Neural cell (in vitro differentiated cells): Measurements from ENCODE around the gene BNIPL. TPM values are rescaled to one million over a fixed set of nuclear protein-coding genes. Genes with fewer than 3 reads are reported as not detected.

Experiments
- H2AFZ ChIP-seq: fragments of 200-600, 300-800 bp; sonication (generic), shearing (Covaris generic); 2 replicates; pipeline ENCODE4 v1.6.0; 2014; ENCODE audit warnings: low read depth, mild to moderate bottlenecking, antibody characterized with exemption, low read length, moderate library complexity
- H3F3A ChIP-seq: fragments of 200-600 bp; shearing (Covaris generic); 2 replicates; pipeline ENCODE4 v1.6.1; 2016; ENCODE audit warnings: mild to moderate bottlenecking, moderate library complexity, mixed read lengths, antibody characterized with exemption, low read length; ENCODE audit not compliant: insufficient read depth, poor library complexity, severe bottlenecking
- H3K27ac ChIP-seq: fragments of 200-600, 300-800 bp; sonication (generic), shearing (Covaris generic); 2 replicates; pipeline ENCODE4 v1.5.1; 2014; ENCODE audit warnings: mild to moderate bottlenecking, low read length, moderate library complexity
- H3K27me3 ChIP-seq: fragments of 300-800, 200-600 bp; sonication (generic), shearing (Covaris generic); 2 replicates; pipeline ENCODE4 v1.6.0; 2014; ENCODE audit warnings: mild to moderate bottlenecking, low read depth, low read length, moderate library complexity; ENCODE audit not compliant: insufficient read depth
- H3K36me3 ChIP-seq: fragments of 300-800, 200-600 bp; sonication (generic), shearing (Covaris generic); 2 replicates; pipeline ENCODE4 v1.5.1; 2014; ENCODE audit warnings: mild to moderate bottlenecking, antibody characterized with exemption, low read length, moderate library complexity; ENCODE audit not compliant: insufficient read depth
- H3K4me2 ChIP-seq: fragments of 300-800, 200-600 bp; sonication (generic), shearing (Covaris generic); 2 replicates; pipeline ENCODE4 v1.6.0; 2014; ENCODE audit warnings: mild to moderate bottlenecking, low read length
- H3K4me3 ChIP-seq: fragments of 300-800, 200-600 bp; sonication (generic), shearing (Covaris generic); 2 replicates; pipeline ENCODE4 v1.5.1; 2014; ENCODE audit warnings: mild to moderate bottlenecking, low read length, moderate library complexity
- H3K79me2 ChIP-seq: fragments of 200-600 bp; shearing (Covaris generic); replicated peaks from 2 replicates; pipeline ENCODE4 v1.6.0; 2014; ENCODE audit warnings: mild to moderate bottlenecking, low read length, moderate library complexity; ENCODE audit not compliant: insufficient read depth
- H3K9ac ChIP-seq: fragments of 300-800, 200-600 bp; sonication (generic), shearing (Covaris generic); 2 replicates; pipeline ENCODE4 v1.6.1; 2016; ENCODE audit warnings: mild to moderate bottlenecking, low read length, mixed read lengths
- H3K9me2 ChIP-seq: fragments of 200-600 bp; shearing (Covaris generic); 2 replicates; pipeline ENCODE4 v1.6.1; 2016; ENCODE audit warnings: mild to moderate bottlenecking, low read length, mixed read lengths; ENCODE audit not compliant: insufficient read depth
- H3K9me3 ChIP-seq: fragments of 200-600, 300-800 bp; sonication (generic), shearing (Covaris generic); 2 replicates; pipeline ENCODE4 v1.6.1; 2016; ENCODE audit warnings: mild to moderate bottlenecking, mixed run types, low read length, moderate library complexity, mixed read lengths
- H4K20me1 ChIP-seq: fragments of 200-600 bp; shearing (Covaris generic); 2 replicates; pipeline ENCODE4 v1.6.1; 2016; ENCODE audit warnings: mild to moderate bottlenecking, mixed run types; ENCODE audit not compliant: insufficient read depth
- EP300 ChIP-seq: fragments of 450-650 bp; conservative IDR thresholded peaks from 2 replicates; pipeline ENCODE4 v1.6.1; 2014; ENCODE audit warnings: antibody characterized with exemption, mild to moderate bottlenecking, moderate library complexity; ENCODE audit not compliant: poor library complexity, severe bottlenecking
- EZH2 ChIP-seq: fragments of 200-600, 300-800 bp; shearing (Covaris generic), sonication (generic); IDR thresholded peaks from 2 replicates; pipeline ENCODE4 v1.6.1; 2014; ENCODE audit warnings: antibody characterized with exemption, low read length, borderline replicate concordance, mild to moderate bottlenecking; ENCODE audit not compliant: insufficient read depth, poor library complexity, severe bottlenecking
- MXI1 ChIP-seq: fragments of 450-650 bp; conservative IDR thresholded peaks from 2 replicates; pipeline ENCODE4 v1.6.1; 2014; ENCODE audit warnings: antibody characterized with exemption, mild to moderate bottlenecking; ENCODE audit not compliant: poor library complexity, severe bottlenecking
- POLR2AphosphoS5 ChIP-seq: IDR thresholded peaks from 2 replicates; pipeline ENCODE4 v1.6.1; 2012
- RAD21 ChIP-seq: fragments of 450-650 bp; conservative IDR thresholded peaks from 2 replicates; pipeline ENCODE4 v1.6.1; 2014; ENCODE audit warnings: antibody characterized with exemption, mild to moderate bottlenecking, moderate library complexity
- REST ChIP-seq: IDR thresholded peaks from 2 replicates; pipeline ENCODE4 v1.6.1; 2012; ENCODE audit warnings: borderline replicate concordance
- SMC3 ChIP-seq: fragments of 450-650 bp; conservative IDR thresholded peaks from 2 replicates; pipeline ENCODE4 v1.6.1; 2014; ENCODE audit warnings: antibody characterized with exemption, mild to moderate bottlenecking, moderate library complexity; ENCODE audit not compliant: poor library complexity
- TAF1 ChIP-seq: IDR thresholded peaks from 2 replicates; pipeline ENCODE4 v1.6.1; 2012; ENCODE audit warnings: low read depth
- polyA plus RNA-seq: library from polyadenylated mRNA; depleted of rRNA; stranded (reverse); fragments of >200 nt; gene quantifications from 2 replicates; pipeline ENCODE4 v1.2.3, GENCODE V29; 2014
- TF ChIP-seq, protein P1 (sequence below): fragments of 450-650 bp; IDR thresholded peaks from 2 replicates; pipeline ENCODE4 v1.5.1; 2014; ENCODE audit warnings: antibody characterized with exemption, mild to moderate bottlenecking, moderate library complexity; ENCODE audit not compliant: poor library complexity, severe bottlenecking

BNIPL gene
- polyA plus RNA-seq, 1 donor from 2014 or later: 0.33 TPM

- TF ChIP-seq EZH2: no peak
- TF ChIP-seq, protein P1, sequence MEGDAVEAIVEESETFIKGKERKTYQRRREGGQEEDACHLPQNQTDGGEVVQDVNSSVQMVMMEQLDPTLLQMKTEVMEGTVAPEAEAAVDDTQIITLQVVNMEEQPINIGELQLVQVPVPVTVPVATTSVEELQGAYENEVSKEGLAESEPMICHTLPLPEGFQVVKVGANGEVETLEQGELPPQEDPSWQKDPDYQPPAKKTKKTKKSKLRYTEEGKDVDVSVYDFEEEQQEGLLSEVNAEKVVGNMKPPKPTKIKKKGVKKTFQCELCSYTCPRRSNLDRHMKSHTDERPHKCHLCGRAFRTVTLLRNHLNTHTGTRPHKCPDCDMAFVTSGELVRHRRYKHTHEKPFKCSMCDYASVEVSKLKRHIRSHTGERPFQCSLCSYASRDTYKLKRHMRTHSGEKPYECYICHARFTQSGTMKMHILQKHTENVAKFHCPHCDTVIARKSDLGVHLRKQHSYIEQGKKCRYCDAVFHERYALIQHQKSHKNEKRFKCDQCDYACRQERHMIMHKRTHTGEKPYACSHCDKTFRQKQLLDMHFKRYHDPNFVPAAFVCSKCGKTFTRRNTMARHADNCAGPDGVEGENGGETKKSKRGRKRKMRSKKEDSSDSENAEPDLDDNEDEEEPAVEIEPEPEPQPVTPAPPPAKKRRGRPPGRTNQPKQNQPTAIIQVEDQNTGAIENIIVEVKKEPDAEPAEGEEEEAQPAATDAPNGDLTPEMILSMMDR: peak; percentile 56
- TF ChIP-seq MXI1: peak; percentile 43
- no peak for TF ChIP-seq SMC3
- TF ChIP-seq REST: peak; percentile 95
- TF ChIP-seq TAF1: peak; percentile 96
- peak; percentile 99 for TF ChIP-seq POLR2AphosphoS5
- TF ChIP-seq RAD21: peak; percentile 8
- TF ChIP-seq EP300: peak; percentile 82
- Histone ChIP-seq H3K79me2 (peaks cover 80% of the 10 kb centered on the region), H3K4me2 (peak within 1 kb of the TSS; percentile 100), H3F3A (peaks cover 10% of the 10 kb centered on the region), H4K20me1 (no peaks in the 10 kb centered on the region), H3K27me3 (no peaks in the 10 kb centered on the region), H3K36me3 (peaks cover 4% of the 10 kb centered on the region), H3K9me2 (no peaks in the 10 kb centered on the region), H3K9me3 (no peaks in the 10 kb centered on the region), H3K27ac (peak within 1 kb of the TSS; percentile 99), H3K4me3 (peak within 1 kb of the TSS; percentile 69), H2AFZ (peak within 1 kb of the TSS; percentile 25), H3K9ac (peak within 1 kb of the TSS; percentile 98)
Observed at GRCh38 chr1:151060007-151060656, 23.7 kb downstream of the BNIPL start, which contains the start of gene MLLT11. Gene MLLT11 (plus strand): TSS chr1:151060397. CDS start chr1:151067225, 6,828 bp downstream.

DNA sequence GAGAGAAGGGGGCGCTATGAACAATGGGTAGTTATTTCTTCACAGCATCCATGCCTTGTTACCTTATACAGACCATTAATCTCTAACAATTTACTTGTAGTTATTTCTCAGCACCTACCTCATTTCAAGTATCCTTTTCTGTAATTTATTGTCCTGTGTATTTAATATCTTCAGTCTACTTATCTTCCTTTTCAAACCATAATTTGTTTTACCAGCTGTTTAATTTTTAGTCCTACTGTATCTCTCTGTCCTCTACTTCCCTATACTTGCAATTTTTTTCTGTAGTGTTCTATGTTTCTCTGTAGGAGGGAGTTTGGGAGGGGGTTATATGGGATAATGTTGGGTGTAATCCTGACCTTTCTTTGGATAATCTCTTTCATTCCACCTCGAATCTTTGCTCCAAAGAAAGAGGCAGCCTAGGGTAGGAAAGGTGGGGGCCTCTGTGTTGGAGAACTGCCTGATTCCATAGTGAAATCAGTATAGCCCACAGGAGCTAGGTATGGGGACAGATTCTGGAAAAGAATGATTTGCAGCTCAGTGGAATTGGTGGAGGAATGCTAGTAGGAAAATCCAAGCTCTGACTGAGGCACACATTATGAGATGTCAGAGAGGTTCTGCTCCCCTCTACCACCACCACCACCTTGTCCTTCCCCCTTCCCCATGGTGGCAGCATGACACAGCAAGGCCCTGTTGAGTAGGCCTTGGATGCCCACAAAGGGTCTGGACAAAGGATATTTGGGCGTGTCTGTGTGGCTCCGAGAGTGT, 24.5 kb downstream of the BNIPL start:
- Histone ChIP-seq H4K20me1 (no peaks in the 10 kb centered on the region), H3K27me3 (no peaks in the 10 kb centered on the region), H3K27ac (peak overlapping the region; percentile 99), H3K9me2 (no peaks in the 10 kb centered on the region), H3K9me3 (no peaks in the 10 kb centered on the region), H3K4me2 (peak overlapping the region; percentile 100), H2AFZ (peak overlapping the region; percentile 25), H3F3A (peaks cover 10% of the 10 kb centered on the region), H3K4me3 (peak overlapping the region; percentile 69), H3K9ac (peak overlapping the region; percentile 98), H3K36me3 (peaks cover 6% of the 10 kb centered on the region), H3K79me2 (peaks cover 88% of the 10 kb centered on the region)
- TF ChIP-seq RAD21: no peak
- peak; percentile 54 for TF ChIP-seq TAF1
- TF ChIP-seq EP300: no peak
- peak; percentile 77 for TF ChIP-seq REST
- peak; percentile 76 for TF ChIP-seq POLR2AphosphoS5
- TF ChIP-seq SMC3: no peak
- TF ChIP-seq EZH2: no peak
- TF ChIP-seq MXI1: peak; percentile 18
- TF ChIP-seq, protein P1: peak; percentile 3
